ENCODE data around the gene POP4. TPM values are rescaled to one million over a fixed set of nuclear protein-coding genes. Genes with fewer than 3 reads are reported as not detected.

POP4 gene
- total RNA-seq, 2 experiments from 2014 or later: 137 to 142 TPM

- ChIA-PET POLR2A (no interaction called here), CTCF (no interaction called here)
Measured at GRCh38 chr19:29644210-29644609, 38.1 kb downstream of the POP4 start.

- POLR2A ChIA-PET: no interaction called here
Measured at GRCh38 chr19:29645491-29645867, 39.4 kb downstream of the POP4 start.

GRCh38 chr19:29645911-29646310 is 39.8 kb downstream of the POP4 start:
- ChIA-PET POLR2A (no interaction called here), CTCF (interaction anchor here (1.1 kb wide), 1 partner anchor 19 kb away, joined by 3 read pairs; no protein-coding TSS in a partner anchor)

More at GRCh38 chr19:29645491-29645867, 39.4 kb downstream of the POP4 start:
- CTCF ChIA-PET: interaction anchor here (1.1 kb wide), 1 partner anchor 18 kb away, joined by 3 read pairs; no protein-coding TSS in a partner anchor

- CTCF ChIA-PET: no interaction called here
- POLR2A ChIA-PET: no interaction called here
Measured at GRCh38 chr19:29650772-29651387, 44.8 kb downstream of the POP4 start.

GRCh38 chr19:29651622-29652394 is 45.7 kb downstream of the POP4 start:
- POLR2A ChIA-PET: no interaction called here
- CTCF ChIA-PET: interaction anchor here (0.6 kb wide), 1 partner anchor 9 kb away, joined by 4 read pairs; no protein-coding TSS in a partner anchor

GRCh38 chr19:29653398-29653797 is 47.3 kb downstream of the POP4 start:
- ChIA-PET CTCF (no interaction called here), POLR2A (no interaction called here)

GRCh38 chr19:29655648-29656335 is 49.7 kb downstream of the POP4 start:
- CTCF ChIA-PET: no interaction called here
- POLR2A ChIA-PET: interaction anchor here (0.7 kb wide), 1 partner anchor 287 kb away, joined by 3 read pairs; no protein-coding TSS in a partner anchor

GRCh38 chr19:29658221-29658991 is 52.3 kb downstream of the POP4 start:
- ChIA-PET POLR2A (no interaction called here), CTCF (interaction anchor here (0.8 to 1.9 kb wide), 4 partner anchors 9 to 48 kb away, joined by 3 to 6 read pairs (median 4); no protein-coding TSS in a partner anchor)

- CTCF ChIA-PET: no interaction called here
- POLR2A ChIA-PET: interaction anchor here (0.9 kb wide), 1 partner anchor 37 kb away, joined by 3 read pairs; no protein-coding TSS in a partner anchor
Measured at GRCh38 chr19:29660835-29661234, 54.8 kb downstream of the POP4 start.

GRCh38 chr19:29662278-29662603 is 56.2 kb downstream of the POP4 start:
- ChIA-PET CTCF (interaction anchor here (1.1 to 1.8 kb wide), 5 partner anchors 13 to 54 kb away, joined by 5 to 9 read pairs (median 6); no protein-coding TSS in a partner anchor), POLR2A (no interaction called here)

- ChIA-PET CTCF (interaction anchor here (1.1 to 1.8 kb wide), 4 partner anchors 12 to 54 kb away, joined by 5 to 9 read pairs (median 6); no protein-coding TSS in a partner anchor), POLR2A (interaction anchor here (1.2 kb wide), 1 partner anchor 10 kb away, joined by 3 read pairs; no protein-coding TSS in a partner anchor)
Measured at GRCh38 chr19:29662604-29663404, 56.7 kb downstream of the POP4 start.

- ChIA-PET CTCF (interaction anchor here (1.0 to 2.7 kb wide), 5 partner anchors 9 to 58 kb away, joined by 3 to 9 read pairs (median 5); partner anchors contain the start of gene POP4), POLR2A (interaction anchor here (0.7 to 1.2 kb wide), 3 partner anchors 9 to 119 kb away, joined by 3 to 5 read pairs (median 5); no protein-coding TSS in a partner anchor)
Measured at GRCh38 chr19:29663861-29664752, 58.0 kb downstream of the POP4 start.

- ChIA-PET POLR2A (interaction anchor here (0.7 to 2.4 kb wide), 8 partner anchors 9 to 118 kb away, joined by 3 to 12 read pairs (median 5); partner anchors contain the start of gene POP4), CTCF (interaction anchor here (0.9 to 4.6 kb wide), 10 partner anchors 8 to 59 kb away, joined by 3 to 30 read pairs (median 5); partner anchors contain the start of genes C19orf12 and POP4)
Measured at GRCh38 chr19:29664753-29665214, 58.7 kb downstream of the POP4 start.

- POLR2A ChIA-PET: interaction anchor here (0.9 to 2.4 kb wide), 7 partner anchors 8 to 59 kb away, joined by 3 to 12 read pairs (median 5); partner anchors contain the start of gene POP4
- CTCF ChIA-PET: interaction anchor here (0.6 to 4.6 kb wide), 13 partner anchors 8 to 60 kb away, joined by 3 to 30 read pairs (median 3); partner anchors contain the start of genes C19orf12 and POP4
Measured at GRCh38 chr19:29665215-29665825, 59.2 kb downstream of the POP4 start, which contains the start of gene PLEKHF1. PLEKHF1 (plus strand) TSS chr19:29665461; CDS start chr19:29673840, 8,379 bp downstream.

GRCh38 chr19:29665826-29666577 is 59.9 kb downstream of the POP4 start:
- ChIA-PET POLR2A (interaction anchor here (0.6 to 2.9 kb wide), 8 partner anchors 8 to 158 kb away, joined by 3 to 12 read pairs (median 9); partner anchors contain the start of genes C19orf12 and POP4), CTCF (interaction anchor here (0.6 to 4.6 kb wide), 18 partner anchors 7 to 78 kb away, joined by 3 to 30 read pairs (median 4); partner anchors contain the start of gene C19orf12)

Data from activated CD8-positive, alpha-beta memory T cell treated with anti-CD3 and anti-CD28 coated beads for 36 hours (primary cell).